ENCODE data around the gene RAB27B.

- TF ChIP-seq USF2 (CRISPR knock-in tag; IDR thresholded peaks at IDR 0.05) (no peak), CTCF (IDR thresholded peaks at IDR 0.05) (no peak), USF1 (CRISPR knock-in tag; IDR thresholded peaks at IDR 0.05) (no peak), ARID4B (CRISPR knock-in tag; IDR thresholded peaks at IDR 0.05; ENCODE audit: borderline replicate concordance) (no peak)
Measured at GRCh38 chr18:54924948-54925347, 96.7 kb downstream of the RAB27B start.

Data from WTC11 (cell line).